WERI-Rb-1 (cell line): ENCODE results near the gene ZNF609.

Experiments
- DNase-seq: peaks from one replicate; pipeline ENCODE4 v3.0.0-alpha.2; 2020
- H3K27ac ChIP-seq: fragments of 250-450 bp; sonication (Bioruptor Pico); 2 replicates; pipeline ENCODE4 v1.5.1; 2020; ENCODE audit warnings: mild to moderate bottlenecking, moderate library complexity
- H3K27me3 ChIP-seq: fragments of 250-450 bp; sonication (Bioruptor Pico); 2 replicates; pipeline ENCODE4 v1.5.1; 2021; ENCODE audit warnings: mild to moderate bottlenecking, low read depth, moderate library complexity; ENCODE audit not compliant: insufficient read depth, severe bottlenecking
- H3K36me3 ChIP-seq: fragments of 250-450 bp; sonication (Bioruptor Pico); 2 replicates; pipeline ENCODE4 v1.5.1; 2020; ENCODE audit warnings: mild to moderate bottlenecking, moderate library complexity
- H3K4me3 ChIP-seq: 2 replicates; pipeline ENCODE4 v1.5.1; 2011; ENCODE audit warnings: low read depth, mild to moderate bottlenecking, control low read depth, low read length
- H3K9me3 ChIP-seq: fragments of 250-450 bp; sonication (Bioruptor Pico); 2 replicates; pipeline ENCODE4 v1.5.1; 2021; ENCODE audit warnings: mild to moderate bottlenecking, moderate library complexity; ENCODE audit not compliant: severe bottlenecking
- CTCF ChIP-seq: IDR thresholded peaks from 2 replicates; pipeline ENCODE4 v1.5.1; 2011; ENCODE audit warnings: low read depth, mild to moderate bottlenecking, control low read depth, inconsistent platforms, low read length

The ZNF609 gene

GRCh38 chr15:64552281-64552948 is 92.0 kb downstream of the ZNF609 start:
- Histone ChIP-seq H3K36me3 (peaks cover 4% of the 10 kb centered on the region; the same call in 1 of the 2 replicates), H3K27ac (no peak overlapping the region), H3K27me3 (no peaks in the 10 kb centered on the region), H3K9me3 (no peaks in the 10 kb centered on the region), H3K4me3 (no peak overlapping the region)
- TF ChIP-seq CTCF, result no peak
- DNase-seq, result no peak

DNA sequence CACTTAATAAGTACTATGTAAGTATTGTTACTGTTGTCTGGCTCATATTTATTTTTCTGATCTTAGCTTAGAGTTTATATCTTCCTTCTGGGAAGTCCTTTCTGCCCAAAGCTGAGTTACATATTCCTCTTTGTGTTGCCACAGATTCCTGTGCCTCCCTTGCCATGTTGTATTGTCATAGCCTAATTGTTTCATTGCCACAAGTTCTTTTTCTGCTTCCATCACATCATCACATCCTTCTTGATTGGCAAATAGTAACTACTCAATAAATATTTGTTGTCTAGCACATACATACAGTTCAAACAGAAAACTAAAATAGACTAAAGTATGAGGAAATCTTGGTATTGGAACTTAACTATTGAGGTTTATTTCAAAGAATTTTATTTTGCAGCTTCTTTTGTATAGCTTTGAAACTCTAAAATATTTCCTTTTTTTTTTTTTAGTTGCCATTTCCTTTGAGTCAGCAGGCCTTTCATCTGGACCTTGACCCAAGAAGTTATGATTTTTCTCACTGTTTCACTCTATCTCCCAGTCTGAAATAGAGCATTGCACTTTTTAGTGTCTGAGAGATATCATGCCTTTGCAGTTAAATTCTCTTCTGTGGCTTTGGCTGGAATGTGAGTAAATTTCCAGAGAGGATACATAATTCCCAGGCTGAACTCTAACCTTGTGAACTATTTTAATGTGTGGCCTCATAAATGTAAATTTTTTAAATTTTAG is 98.2 kb downstream of the ZNF609 start:
- Histone ChIP-seq H3K27me3 (no peaks in the 10 kb centered on the region), H3K27ac (no peak overlapping the region), H3K36me3 (no peaks in the 10 kb centered on the region; the same call in 1 of the 2 replicates), H3K9me3 (no peaks in the 10 kb centered on the region), H3K4me3 (no peak overlapping the region)
- DNase-seq, result no peak
- no peak for TF ChIP-seq CTCF

- no peaks in the 10 kb centered on the region for H3K27me3 ChIP-seq
- no peak for DNase-seq
- no peak overlapping the region for H3K4me3 ChIP-seq
- H3K27ac ChIP-seq, result no peak overlapping the region
- no peaks in the 10 kb centered on the region; the same call in 1 of the 2 replicates for H3K36me3 ChIP-seq
- H3K9me3 ChIP-seq, result no peaks in the 10 kb centered on the region
- TF ChIP-seq CTCF, result no peak
Observed at GRCh38 chr15:64559243-64559642, 98.9 kb downstream of the ZNF609 start.

DNA sequence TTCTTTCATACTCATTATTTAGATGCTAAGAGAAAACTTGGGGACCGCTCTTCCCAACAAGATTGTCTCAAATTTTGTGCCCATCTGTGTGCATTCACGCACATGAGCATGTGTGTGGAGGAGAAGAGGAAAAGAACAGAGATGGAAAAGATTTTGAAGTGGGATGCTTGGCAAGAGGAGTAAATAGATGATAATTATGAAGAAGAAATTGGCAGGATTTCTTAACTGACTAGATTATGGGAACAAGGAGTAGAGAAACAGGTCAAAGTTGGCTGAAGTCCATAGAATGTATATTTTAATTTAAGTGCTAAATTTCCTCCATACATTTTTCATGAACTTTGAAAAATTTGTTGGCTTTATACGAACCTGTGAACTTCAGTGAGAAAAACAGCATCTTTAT is 100.1 kb downstream of the ZNF609 start:
- no peak overlapping the region for H3K27ac ChIP-seq
- H3K36me3 ChIP-seq, result no peaks in the 10 kb centered on the region; the same call in 1 of the 2 replicates
- TF ChIP-seq CTCF, result no peak
- DNase-seq, result no peak
- no peaks in the 10 kb centered on the region for H3K9me3 ChIP-seq
- no peak overlapping the region for H3K4me3 ChIP-seq
- no peaks in the 10 kb centered on the region for H3K27me3 ChIP-seq

DNA sequence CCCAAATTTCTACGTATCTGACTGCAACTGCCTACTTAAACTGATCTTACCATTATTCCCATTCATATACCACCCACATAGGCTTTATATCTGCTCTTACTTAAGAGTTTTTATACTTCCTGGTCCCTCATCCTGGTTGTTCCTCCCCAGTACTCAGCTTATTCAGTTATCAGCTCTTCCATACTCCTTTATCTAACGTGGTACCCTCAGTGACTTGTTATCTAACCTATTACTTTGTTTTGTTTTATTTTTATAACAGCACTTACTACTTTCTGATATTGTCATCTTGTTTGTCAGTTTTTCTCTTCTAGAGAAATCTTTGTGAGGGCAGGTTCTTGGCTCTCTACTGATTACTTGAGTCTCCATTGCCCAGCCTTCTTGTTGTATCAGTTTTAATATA is 100.6 kb downstream of the ZNF609 start:
- H3K36me3 ChIP-seq, result no peaks in the 10 kb centered on the region; the same call in 1 of the 2 replicates
- H3K27me3 ChIP-seq, result no peaks in the 10 kb centered on the region
- H3K27ac ChIP-seq, result no peak overlapping the region
- no peak for DNase-seq
- no peaks in the 10 kb centered on the region for H3K9me3 ChIP-seq
- no peak for TF ChIP-seq CTCF
- H3K4me3 ChIP-seq, result no peak overlapping the region
